Colonic mucosa (tissue), 4 donors: Measurements from ENCODE around the gene CSNK1D. TPM values are rescaled to one million over a fixed set of nuclear protein-coding genes. Genes with fewer than 3 reads are reported as not detected.
"Not testable (repeated sequence)": the region's sequence is repeated elsewhere in the genome, so short reads cannot be mapped to it uniquely, and the experiment has no call there.

ENCODE experiments used
- DNase-seq: peaks from one replicate; pipeline ENCODE4 v3.0.0-alpha.2; 2020
- H3K27ac ChIP-seq: fragments of 200-600 bp; one replicate; pipeline ENCODE4 v1.8.0; 2021
- H3K27me3 ChIP-seq: fragments of 200-600 bp; one replicate; pipeline ENCODE4 v1.8.0; 2021
- H3K36me3 ChIP-seq: fragments of 200-600 bp; one replicate; pipeline ENCODE4 v1.8.0; 2021
- H3K4me1 ChIP-seq: fragments of 200-600 bp; one replicate; pipeline ENCODE4 v1.8.0; 2021; ENCODE audit warnings: mild to moderate bottlenecking
- H3K4me3 ChIP-seq: fragments of 200-600 bp; one replicate; pipeline ENCODE4 v1.8.0; 2021
- H3K9ac ChIP-seq, 2 donors: one replicate each; pipeline ENCODE4 v1.7.0; 2013; ENCODE audit warnings: control low read depth in 2 of 2, low read depth in 2 of 2, low read length in 2 of 2
- H3K9me3 ChIP-seq: fragments of 200-600 bp; one replicate; pipeline ENCODE4 v1.8.0; 2021
- CTCF ChIP-seq: fragments of 200-600 bp; IDR thresholded peaks from one replicate; pipeline ENCODE4 v1.8.0; 2022; ENCODE audit warnings: antibody characterized with exemption, mild to moderate bottlenecking
- intact Hi-C: fragments of 100-400 bp; cut with DNase I; formaldehyde crosslinking; loops from one replicate; pipeline ENCODE4 v1.14.1; 2022
- total RNA-seq, 2 donors: library from RNA; stranded (reverse); fragmentation: NEBNext Ultra II Directional in 1 of 2; extraction: Animal tissue kit (Norgen Biotek cat#: 25700) in 1 of 2; gene quantifications; one replicate each; pipeline ENCODE4 v1.2.1, GENCODE V29; 2021
- donor health status: healthy.
- donor health status: DM: no; HTN: no; CAD: no.
- donor health status: DM: no; HTN: no; CAD: no.

Gene CSNK1D
- total RNA-seq, 2 donors from 2014 or later = 136 to 138 TPM

- Histone ChIP-seq H3K4me1 (peaks cover 9% of the 10 kb centered on the region), H3K27me3 (no peaks in the 10 kb centered on the region), H3K4me3 (peak within 1 kb of the TSS; percentile 100), H3K27ac (peak within 1 kb of the TSS; percentile 82), H3K36me3 (no peaks in the 10 kb centered on the region), H3K9ac (peak within 1 kb of the TSS; percentile 78 to 96), H3K9me3 (no peaks in the 10 kb centered on the region)
- DNase-seq = peak; percentile 78
- intact Hi-C loops = no loop called here
- no peak for TF ChIP-seq CTCF
Measured at GRCh38 chr17:82212331-82213250, 60.9 kb downstream of the CSNK1D start, which contains the start of gene CCDC57. Gene CCDC57, minus strand, starts transcription at chr17:82212842. Its CDS starts 10,898 bp downstream, at chr17:82201944.

- DNase-seq, H3K9ac ChIP-seq, H3K27me3 ChIP-seq, H3K27ac ChIP-seq, H3K9me3 ChIP-seq, intact Hi-C loops, H3K4me3 ChIP-seq, H3K4me1 ChIP-seq, H3K36me3 ChIP-seq: not testable (repeated sequence)
Measured at GRCh38 chr17:82210655-82211054, 62.8 kb downstream of the CSNK1D start.

- no peak overlapping the region for H3K4me3 ChIP-seq
- H3K27me3 ChIP-seq = no peaks in the 10 kb centered on the region
- H3K4me1 ChIP-seq = peaks cover 16% of the 10 kb centered on the region
- no peaks in the 10 kb centered on the region for H3K9me3 ChIP-seq
- peak overlapping the region; percentile 82 for H3K27ac ChIP-seq
- intact Hi-C loops = no loop called here
- peak; percentile 88 for DNase-seq
- H3K9ac ChIP-seq = peak overlapping the region in 1 of 2 donors; percentile 70
- no peaks in the 10 kb centered on the region for H3K36me3 ChIP-seq
- TF ChIP-seq CTCF = peak; percentile 96
Measured at GRCh38 chr17:82205720-82206508, 67.6 kb downstream of the CSNK1D start.

GRCh38 chr17:82204831-82205719 is 68.4 kb downstream of the CSNK1D start:
- no peak for TF ChIP-seq CTCF
- intact Hi-C loops = no loop called here
- Histone ChIP-seq H3K9me3 (no peaks in the 10 kb centered on the region), H3K27me3 (no peaks in the 10 kb centered on the region), H3K4me1 (peaks cover 16% of the 10 kb centered on the region), H3K27ac (peak overlapping the region; percentile 82), H3K4me3 (no peak overlapping the region), H3K36me3 (no peaks in the 10 kb centered on the region), H3K9ac (peak overlapping the region in 1 of 2 donors; percentile 70)
- no peak for DNase-seq

- no peak overlapping the region for H3K4me3 ChIP-seq
- H3K4me1 ChIP-seq = peaks cover 16% of the 10 kb centered on the region
- no peak overlapping the region for H3K9ac ChIP-seq
- H3K9me3 ChIP-seq = no peaks in the 10 kb centered on the region
- no peak for TF ChIP-seq CTCF
- H3K27me3 ChIP-seq = no peaks in the 10 kb centered on the region
- H3K36me3 ChIP-seq = no peaks in the 10 kb centered on the region
- H3K27ac ChIP-seq = no peak overlapping the region
- no peak for DNase-seq
- intact Hi-C loops = no loop called here
Measured at GRCh38 chr17:82203920-82204319, 69.6 kb downstream of the CSNK1D start.
